Mononuclear cell (primary cell): Measurements from ENCODE around the gene IRX3. TPM values are rescaled to one million over a fixed set of nuclear protein-coding genes. Genes with fewer than 3 reads are reported as not detected.

Source experiments
- H3K27me3 ChIP-seq: 2 replicates; pipeline ENCODE4 v1.6.0; 2011; ENCODE audit warnings: low read length, control low read depth; ENCODE audit not compliant: insufficient read depth
- H3K4me1 ChIP-seq: 2 replicates; pipeline ENCODE4 v1.5.1; 2011; ENCODE audit warnings: mild to moderate bottlenecking, low read length, control low read depth; ENCODE audit not compliant: insufficient read depth
- H3K4me3 ChIP-seq: 2 replicates; pipeline ENCODE4 v1.5.1; 2011; ENCODE audit warnings: mild to moderate bottlenecking, low read length, moderate library complexity
- H3K9me3 ChIP-seq: 2 replicates; pipeline ENCODE4 v1.5.1; 2011; ENCODE audit warnings: low read depth, mild to moderate bottlenecking, control low read depth, low read length
- total RNA-seq: library from RNA; depleted of rRNA; stranded (reverse); fragments of >200 nt; gene quantifications from one replicate; pipeline ENCODE4 v1.2.3, GENCODE V29; 2012

The IRX3 gene
- total RNA-seq, 1 donor, result 1.2 TPM

GRCh38 chr16:54309341-54309740 is 22.8 kb upstream of the IRX3 start:
- Histone ChIP-seq H3K4me1 (no peaks in the 10 kb centered on the region), H3K4me3 (no peak overlapping the region), H3K9me3 (no peaks in the 10 kb centered on the region), H3K27me3 (no peaks in the 10 kb centered on the region)

GRCh38 chr16:54305080-54305479 is 18.5 kb upstream of the IRX3 start:
- Histone ChIP-seq H3K4me3 (no peak overlapping the region), H3K9me3 (no peaks in the 10 kb centered on the region), H3K4me1 (no peaks in the 10 kb centered on the region), H3K27me3 (no peaks in the 10 kb centered on the region)

- H3K4me1 ChIP-seq, result no peaks in the 10 kb centered on the region
- H3K27me3 ChIP-seq, result no peaks in the 10 kb centered on the region
- no peak overlapping the region for H3K4me3 ChIP-seq
- no peaks in the 10 kb centered on the region for H3K9me3 ChIP-seq
Observed at GRCh38 chr16:54303613-54304012, 17.0 kb upstream of the IRX3 start.

- Histone ChIP-seq H3K27me3 (peaks cover 11% of the 10 kb centered on the region), H3K4me1 (no peaks in the 10 kb centered on the region), H3K9me3 (no peaks in the 10 kb centered on the region), H3K4me3 (no peak overlapping the region)
Observed at GRCh38 chr16:54297154-54297553, 10.6 kb upstream of the IRX3 start.

GRCh38 chr16:54296543-54296942 is 10.0 kb upstream of the IRX3 start:
- Histone ChIP-seq H3K9me3 (no peaks in the 10 kb centered on the region), H3K4me1 (no peaks in the 10 kb centered on the region), H3K27me3 (peaks cover 17% of the 10 kb centered on the region), H3K4me3 (no peak overlapping the region)

GRCh38 chr16:54291656-54292487 is 5.3 kb upstream of the IRX3 start:
- Histone ChIP-seq H3K4me1 (no peaks in the 10 kb centered on the region), H3K4me3 (no peak overlapping the region), H3K27me3 (peaks cover 57% of the 10 kb centered on the region), H3K9me3 (no peaks in the 10 kb centered on the region)

GRCh38 chr16:54290833-54291655 is 4.5 kb upstream of the IRX3 start:
- Histone ChIP-seq H3K4me3 (no peak overlapping the region), H3K27me3 (peaks cover 63% of the 10 kb centered on the region), H3K4me1 (no peaks in the 10 kb centered on the region), H3K9me3 (no peaks in the 10 kb centered on the region)

- H3K27me3 ChIP-seq, result peaks cover 67% of the 10 kb centered on the region
- no peaks in the 10 kb centered on the region for H3K4me1 ChIP-seq
- no peak overlapping the region for H3K4me3 ChIP-seq
- no peaks in the 10 kb centered on the region for H3K9me3 ChIP-seq
Observed at GRCh38 chr16:54289945-54290832, 3.6 kb upstream of the IRX3 start.

- no peaks in the 10 kb centered on the region for H3K4me1 ChIP-seq
- no peaks in the 10 kb centered on the region for H3K9me3 ChIP-seq
- H3K4me3 ChIP-seq, result no peak overlapping the region
- H3K27me3 ChIP-seq, result peaks cover 69% of the 10 kb centered on the region
Observed at GRCh38 chr16:54289242-54289944, 2.8 kb upstream of the IRX3 start.

- Histone ChIP-seq H3K4me3 (no peak overlapping the region), H3K9me3 (no peaks in the 10 kb centered on the region), H3K4me1 (no peaks in the 10 kb centered on the region), H3K27me3 (peaks cover 74% of the 10 kb centered on the region)
Observed at GRCh38 chr16:54288835-54289241, 2.3 kb upstream of the IRX3 start.

- no peak overlapping the region for H3K4me3 ChIP-seq
- peaks cover 76% of the 10 kb centered on the region for H3K27me3 ChIP-seq
- no peaks in the 10 kb centered on the region for H3K9me3 ChIP-seq
- no peaks in the 10 kb centered on the region for H3K4me1 ChIP-seq
Observed at GRCh38 chr16:54288030-54288834, 1.6 kb upstream of the IRX3 start.

GRCh38 chr16:54287131-54288029 is 793 bp upstream of the IRX3 start:
- Histone ChIP-seq H3K4me1 (no peaks in the 10 kb centered on the region), H3K27me3 (peaks cover 78% of the 10 kb centered on the region), H3K9me3 (no peaks in the 10 kb centered on the region), H3K4me3 (no peak overlapping the region)

- peaks cover 77% of the 10 kb centered on the region for H3K27me3 ChIP-seq
- H3K4me1 ChIP-seq, result no peaks in the 10 kb centered on the region
- H3K4me3 ChIP-seq, result no peak overlapping the region
- H3K9me3 ChIP-seq, result no peaks in the 10 kb centered on the region
Observed at GRCh38 chr16:54286090-54286365, 559 bp downstream of the IRX3 start.
